ENCODE data around the gene DHX58. TPM values are rescaled to one million over a fixed set of nuclear protein-coding genes. Genes with fewer than 3 reads are reported as not detected.

DHX58 gene
- total RNA-seq, 1 donor from 2014 or later = 15.3 TPM

GRCh38 chr17:42124256-42124655, 11.7 kb upstream of the DHX58 start:
- Mint-ChIP-seq H3K4me1 (ENCODE audit: low read depth) (peaks cover 8% of the 10 kb centered on the region), H3K36me3 (ENCODE audit: low read depth) (peaks cover 42% of the 10 kb centered on the region), H3K9me3 (no peaks in the 10 kb centered on the region), H3K27me3 (ENCODE audit: low read depth) (no peaks in the 10 kb centered on the region), H3K4me3 (ENCODE audit: low read depth) (no peak overlapping the region), H3K27ac (no peak overlapping the region)
- intact Hi-C loops (cut with micrococcal nuclease) = no loop called here
- no peak for DNase-seq (ENCODE audit: low spot score)

GRCh38 chr17:42122371-42123303, 10.1 kb upstream of the DHX58 start, which contains the start of gene HSPB9:
Gene HSPB9, plus strand, starts transcription at chr17:42122804. Its CDS starts 47 bp downstream, at chr17:42122851.
- Mint-ChIP-seq H3K27ac (no peak within 1 kb of the TSS), H3K4me3 (ENCODE audit: low read depth) (peak within 1 kb of the TSS; percentile 76), H3K4me1 (ENCODE audit: low read depth) (peaks cover 12% of the 10 kb centered on the region), H3K36me3 (ENCODE audit: low read depth) (peaks cover 37% of the 10 kb centered on the region), H3K27me3 (ENCODE audit: low read depth) (no peaks in the 10 kb centered on the region), H3K9me3 (no peaks in the 10 kb centered on the region)
- intact Hi-C loops (cut with micrococcal nuclease) = no loop called here
- DNase-seq (ENCODE audit: low spot score) = no peak

- peak within 1 kb of the TSS; percentile 76 for H3K4me3 Mint-ChIP-seq (ENCODE audit: low read depth)
- intact Hi-C loops (cut with micrococcal nuclease) = no loop called here
- H3K27ac Mint-ChIP-seq = peak within 1 kb of the TSS; percentile 65
- peaks cover 36% of the 10 kb centered on the region for H3K36me3 Mint-ChIP-seq (ENCODE audit: low read depth)
- H3K4me1 Mint-ChIP-seq (ENCODE audit: low read depth) = peaks cover 18% of the 10 kb centered on the region
- peak; percentile 68 for DNase-seq (ENCODE audit: low spot score)
- H3K9me3 Mint-ChIP-seq = no peaks in the 10 kb centered on the region
- no peaks in the 10 kb centered on the region for H3K27me3 Mint-ChIP-seq (ENCODE audit: low read depth)
Measured at GRCh38 chr17:42120770-42121769, 8.6 kb upstream of the DHX58 start, which contains the start of gene KAT2A. Gene KAT2A, minus strand, starts transcription at chr17:42121367. Its CDS starts 63 bp downstream, at chr17:42121304.

GRCh38 chr17:42120161-42120769, 7.8 kb upstream of the DHX58 start:
- Mint-ChIP-seq H3K4me3 (ENCODE audit: low read depth) (peak overlapping the region; percentile 67), H3K27ac (peak overlapping the region; percentile 46), H3K36me3 (ENCODE audit: low read depth) (peaks cover 35% of the 10 kb centered on the region), H3K4me1 (ENCODE audit: low read depth) (peaks cover 22% of the 10 kb centered on the region), H3K9me3 (no peaks in the 10 kb centered on the region), H3K27me3 (ENCODE audit: low read depth) (no peaks in the 10 kb centered on the region)
- intact Hi-C loops (cut with micrococcal nuclease) = no loop called here
- DNase-seq (ENCODE audit: low spot score) = no peak

- Mint-ChIP-seq H3K4me1 (ENCODE audit: low read depth) (peaks cover 22% of the 10 kb centered on the region), H3K4me3 (ENCODE audit: low read depth) (peak overlapping the region; percentile 67), H3K27me3 (ENCODE audit: low read depth) (no peaks in the 10 kb centered on the region), H3K36me3 (ENCODE audit: low read depth) (peaks cover 35% of the 10 kb centered on the region), H3K9me3 (no peaks in the 10 kb centered on the region), H3K27ac (no peak overlapping the region)
- DNase-seq (ENCODE audit: low spot score) = no peak
- intact Hi-C loops (cut with micrococcal nuclease) = loop anchor here (5.0 kb wide), 1 partner anchor 63 kb away; the partner anchor contains the start of gene KCNH4
Measured at GRCh38 chr17:42119301-42119700, 6.8 kb upstream of the DHX58 start.

GRCh38 chr17:42118545-42118944, 6.0 kb upstream of the DHX58 start:
- H3K4me3 Mint-ChIP-seq (ENCODE audit: low read depth) = peak overlapping the region; percentile 58
- no peaks in the 10 kb centered on the region for H3K9me3 Mint-ChIP-seq
- peaks cover 22% of the 10 kb centered on the region for H3K4me1 Mint-ChIP-seq (ENCODE audit: low read depth)
- intact Hi-C loops (cut with micrococcal nuclease) = loop anchor here (5.0 kb wide), 1 partner anchor 64 kb away; the partner anchor contains the start of gene KCNH4
- no peaks in the 10 kb centered on the region for H3K27me3 Mint-ChIP-seq (ENCODE audit: low read depth)
- H3K27ac Mint-ChIP-seq = peak overlapping the region; percentile 65
- DNase-seq (ENCODE audit: low spot score) = no peak
- H3K36me3 Mint-ChIP-seq (ENCODE audit: low read depth) = peaks cover 39% of the 10 kb centered on the region

GRCh38 chr17:42118126-42118510, 5.6 kb upstream of the DHX58 start:
- Mint-ChIP-seq H3K9me3 (no peaks in the 10 kb centered on the region), H3K27me3 (ENCODE audit: low read depth) (no peaks in the 10 kb centered on the region), H3K4me3 (ENCODE audit: low read depth) (peak overlapping the region; percentile 58), H3K27ac (no peak overlapping the region), H3K4me1 (ENCODE audit: low read depth) (peaks cover 22% of the 10 kb centered on the region), H3K36me3 (ENCODE audit: low read depth) (peaks cover 41% of the 10 kb centered on the region)
- no peak for DNase-seq (ENCODE audit: low spot score)
- intact Hi-C loops (cut with micrococcal nuclease) = loop anchor here (5.0 kb wide), 1 partner anchor 64 kb away; the partner anchor contains the start of gene KCNH4

- peaks cover 44% of the 10 kb centered on the region for H3K36me3 Mint-ChIP-seq (ENCODE audit: low read depth)
- no peaks in the 10 kb centered on the region for H3K27me3 Mint-ChIP-seq (ENCODE audit: low read depth)
- peaks cover 25% of the 10 kb centered on the region for H3K4me1 Mint-ChIP-seq (ENCODE audit: low read depth)
- H3K4me3 Mint-ChIP-seq (ENCODE audit: low read depth) = no peak overlapping the region
- DNase-seq (ENCODE audit: low spot score) = no peak
- H3K9me3 Mint-ChIP-seq = no peaks in the 10 kb centered on the region
- H3K27ac Mint-ChIP-seq = peak overlapping the region; percentile 52
- intact Hi-C loops (cut with micrococcal nuclease) = loop anchor here (5.0 kb wide), 1 partner anchor 65 kb away; the partner anchor contains the start of gene KCNH4
Measured at GRCh38 chr17:42117397-42118125, 5.0 kb upstream of the DHX58 start.

GRCh38 chr17:42116705-42117396, 4.3 kb upstream of the DHX58 start:
- Mint-ChIP-seq H3K4me3 (ENCODE audit: low read depth) (no peak overlapping the region), H3K27ac (peak overlapping the region; percentile 66), H3K9me3 (no peaks in the 10 kb centered on the region), H3K27me3 (ENCODE audit: low read depth) (no peaks in the 10 kb centered on the region), H3K4me1 (ENCODE audit: low read depth) (peaks cover 30% of the 10 kb centered on the region), H3K36me3 (ENCODE audit: low read depth) (peaks cover 44% of the 10 kb centered on the region)
- intact Hi-C loops (cut with micrococcal nuclease) = loop anchor here (1.0 to 5.0 kb wide), 3 partner anchors 50 to 92 kb away; partner anchors contain the start of gene KCNH4
- peak; percentile 78 for DNase-seq (ENCODE audit: low spot score)

GRCh38 chr17:42114118-42114517, 1.6 kb upstream of the DHX58 start:
- H3K27ac Mint-ChIP-seq = peak overlapping the region; percentile 50
- peaks cover 42% of the 10 kb centered on the region for H3K4me1 Mint-ChIP-seq (ENCODE audit: low read depth)
- peaks cover 52% of the 10 kb centered on the region for H3K36me3 Mint-ChIP-seq (ENCODE audit: low read depth)
- no peaks in the 10 kb centered on the region for H3K9me3 Mint-ChIP-seq
- no peak for DNase-seq (ENCODE audit: low spot score)
- intact Hi-C loops (cut with micrococcal nuclease) = loop anchor here (5.0 kb wide), 1 partner anchor 43 kb away; no protein-coding TSS in a partner anchor
- no peak overlapping the region for H3K4me3 Mint-ChIP-seq (ENCODE audit: low read depth)
- H3K27me3 Mint-ChIP-seq (ENCODE audit: low read depth) = no peaks in the 10 kb centered on the region

All from activated T-helper 2 cell treated with anti-CD3 and anti-CD28 coated beads, Interferon-gamma antibody, Interleukin-2, Interleukin-4, amounts not matched to agents 10 μg/mL and 5 μg/mL and 100 μg/mL, durations not matched to agents 14 hours and 24 hours and 36 hours (primary cell).